RWPE2 (cell line): ENCODE measurements around the gene IL21R.

Experiments
- ATAC-seq: fragments of 200-7000 bp; cut with Tn5 transposase; 3 replicates; pipeline ENCODE4 v1.9.1; 2021; ENCODE audit warnings: low read depth
- DNase-seq: peaks from one replicate; pipeline ENCODE4 v3.0.0-alpha.2; 2020; ENCODE audit warnings: low spot score
- H3K27ac ChIP-seq: fragments of 450-650 bp; 2 replicates; pipeline ENCODE4 v1.5.1; 2017; ENCODE audit warnings: mild to moderate bottlenecking; ENCODE audit not compliant: poor library complexity, severe bottlenecking
- H3K27me3 ChIP-seq: fragments of 250-450 bp; sonication (Bioruptor Pico); 2 replicates; pipeline ENCODE4 v1.5.1; 2021; ENCODE audit warnings: mild to moderate bottlenecking, moderate library complexity; ENCODE audit not compliant: insufficient read depth, poor library complexity, severe bottlenecking
- H3K36me3 ChIP-seq: fragments of 250-450 bp; sonication (Bioruptor Pico); 2 replicates; pipeline ENCODE4 v1.5.1; 2020; ENCODE audit warnings: low read depth, mild to moderate bottlenecking, moderate library complexity
- H3K4me1 ChIP-seq: fragments of 250-450 bp; sonication (Bioruptor Pico); 2 replicates; pipeline ENCODE4 v1.5.1; 2021; ENCODE audit warnings: mild to moderate bottlenecking, moderate library complexity; ENCODE audit not compliant: insufficient read depth, poor library complexity, severe bottlenecking
- H3K4me3 ChIP-seq: fragments of 250-450 bp; sonication (Bioruptor Pico); 2 replicates; pipeline ENCODE4 v1.5.1; 2021; ENCODE audit warnings: mild to moderate bottlenecking, moderate library complexity; ENCODE audit not compliant: severe bottlenecking
- H3K9me3 ChIP-seq: fragments of 250-450 bp; sonication (Bioruptor Pico); 2 replicates; pipeline ENCODE4 v1.5.1; 2021; ENCODE audit warnings: mild to moderate bottlenecking, moderate library complexity; ENCODE audit not compliant: severe bottlenecking
- TF ChIP-seq, protein P1 (sequence below): fragments of 450-650 bp; IDR thresholded peaks from one replicate; pipeline ENCODE4 v1.5.1; 2017; ENCODE audit warnings: mild to moderate bottlenecking, moderate library complexity; ENCODE audit not compliant: poor library complexity, severe bottlenecking

IL21R gene

DNA sequence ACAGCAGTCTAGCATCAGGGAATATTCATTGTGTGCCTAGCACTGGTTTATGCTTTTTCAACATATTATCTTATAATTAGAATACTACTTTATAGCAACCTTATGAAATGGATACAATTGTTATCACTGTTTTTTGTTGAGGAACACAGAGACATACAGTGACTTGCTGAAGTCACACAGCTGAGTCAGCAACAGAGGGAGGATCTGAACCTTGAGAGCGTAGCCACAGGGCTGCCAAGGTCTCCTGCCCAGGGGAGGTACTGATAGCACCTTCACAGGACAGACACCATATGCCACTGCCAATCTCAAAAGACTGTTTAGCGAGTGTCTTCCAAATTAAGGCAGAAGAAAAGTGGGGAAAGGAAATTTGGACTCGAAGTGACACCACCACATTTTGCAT is 84.8 kb downstream of the IL21R start:
- ATAC-seq (no peak), DNase-seq (no peak)
- H3K27ac ChIP-seq = no peak overlapping the region
- no peaks in the 10 kb centered on the region for H3K27me3 ChIP-seq
- H3K9me3 ChIP-seq = no peaks in the 10 kb centered on the region
- H3K4me3 ChIP-seq = no peak overlapping the region
- no peaks in the 10 kb centered on the region for H3K4me1 ChIP-seq
- H3K36me3 ChIP-seq = peaks cover 85% of the 10 kb centered on the region
- TF ChIP-seq, protein P1, sequence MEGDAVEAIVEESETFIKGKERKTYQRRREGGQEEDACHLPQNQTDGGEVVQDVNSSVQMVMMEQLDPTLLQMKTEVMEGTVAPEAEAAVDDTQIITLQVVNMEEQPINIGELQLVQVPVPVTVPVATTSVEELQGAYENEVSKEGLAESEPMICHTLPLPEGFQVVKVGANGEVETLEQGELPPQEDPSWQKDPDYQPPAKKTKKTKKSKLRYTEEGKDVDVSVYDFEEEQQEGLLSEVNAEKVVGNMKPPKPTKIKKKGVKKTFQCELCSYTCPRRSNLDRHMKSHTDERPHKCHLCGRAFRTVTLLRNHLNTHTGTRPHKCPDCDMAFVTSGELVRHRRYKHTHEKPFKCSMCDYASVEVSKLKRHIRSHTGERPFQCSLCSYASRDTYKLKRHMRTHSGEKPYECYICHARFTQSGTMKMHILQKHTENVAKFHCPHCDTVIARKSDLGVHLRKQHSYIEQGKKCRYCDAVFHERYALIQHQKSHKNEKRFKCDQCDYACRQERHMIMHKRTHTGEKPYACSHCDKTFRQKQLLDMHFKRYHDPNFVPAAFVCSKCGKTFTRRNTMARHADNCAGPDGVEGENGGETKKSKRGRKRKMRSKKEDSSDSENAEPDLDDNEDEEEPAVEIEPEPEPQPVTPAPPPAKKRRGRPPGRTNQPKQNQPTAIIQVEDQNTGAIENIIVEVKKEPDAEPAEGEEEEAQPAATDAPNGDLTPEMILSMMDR = no peak

DNA sequence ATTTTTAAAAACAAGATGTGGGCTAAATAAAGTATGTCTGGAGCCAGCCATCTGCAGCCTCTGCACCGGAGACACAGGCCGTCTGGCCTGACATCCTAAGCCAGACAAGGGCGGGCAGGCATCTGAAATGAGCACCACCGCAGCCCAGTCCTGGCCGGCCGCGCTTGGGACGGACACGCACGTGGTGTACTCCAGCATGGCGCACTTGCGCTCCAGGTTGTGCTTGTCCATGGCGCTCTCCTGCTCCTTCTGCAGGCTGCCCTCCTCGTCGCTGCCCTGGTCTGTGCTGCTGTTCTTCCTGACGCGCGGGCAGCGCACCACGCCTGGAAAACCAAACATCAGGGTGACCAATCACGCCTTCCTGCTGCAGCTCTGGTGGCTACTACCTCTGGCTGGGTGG is 87.4 kb downstream of the IL21R start:
- ATAC-seq = no peak
- no peaks in the 10 kb centered on the region for H3K4me1 ChIP-seq
- TF ChIP-seq, protein P1 = no peak
- H3K9me3 ChIP-seq = no peaks in the 10 kb centered on the region
- H3K27ac ChIP-seq = no peak overlapping the region
- DNase-seq = no peak
- H3K27me3 ChIP-seq = no peaks in the 10 kb centered on the region
- H3K36me3 ChIP-seq = peaks cover 83% of the 10 kb centered on the region
- no peak overlapping the region for H3K4me3 ChIP-seq

DNA sequence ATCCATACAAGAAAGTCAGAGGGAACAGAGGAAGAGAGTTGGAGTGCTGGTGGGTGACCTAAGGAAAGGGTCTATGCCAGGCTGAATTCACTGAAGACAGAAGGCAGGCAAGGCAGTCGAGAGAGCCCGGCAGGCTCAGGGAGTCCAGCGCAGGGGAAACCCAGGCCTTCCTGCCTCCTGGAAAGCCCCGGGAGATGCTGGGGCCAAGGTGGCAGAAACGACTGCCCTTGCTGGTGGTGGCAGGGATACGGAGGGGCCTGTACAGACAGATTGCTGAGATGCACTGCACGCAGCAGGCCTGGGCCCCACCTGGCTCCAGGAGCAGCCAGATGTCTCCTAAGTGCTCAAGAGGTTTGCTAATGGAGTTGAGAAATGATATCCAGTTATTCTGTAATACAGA is 87.9 kb downstream of the IL21R start:
- Histone ChIP-seq H3K4me3 (no peak overlapping the region), H3K27me3 (no peaks in the 10 kb centered on the region), H3K27ac (no peak overlapping the region), H3K4me1 (no peaks in the 10 kb centered on the region), H3K36me3 (peaks cover 82% of the 10 kb centered on the region), H3K9me3 (no peaks in the 10 kb centered on the region)
- DNase-seq (no peak), ATAC-seq (no peak)
- TF ChIP-seq, protein P1 = no peak

DNA sequence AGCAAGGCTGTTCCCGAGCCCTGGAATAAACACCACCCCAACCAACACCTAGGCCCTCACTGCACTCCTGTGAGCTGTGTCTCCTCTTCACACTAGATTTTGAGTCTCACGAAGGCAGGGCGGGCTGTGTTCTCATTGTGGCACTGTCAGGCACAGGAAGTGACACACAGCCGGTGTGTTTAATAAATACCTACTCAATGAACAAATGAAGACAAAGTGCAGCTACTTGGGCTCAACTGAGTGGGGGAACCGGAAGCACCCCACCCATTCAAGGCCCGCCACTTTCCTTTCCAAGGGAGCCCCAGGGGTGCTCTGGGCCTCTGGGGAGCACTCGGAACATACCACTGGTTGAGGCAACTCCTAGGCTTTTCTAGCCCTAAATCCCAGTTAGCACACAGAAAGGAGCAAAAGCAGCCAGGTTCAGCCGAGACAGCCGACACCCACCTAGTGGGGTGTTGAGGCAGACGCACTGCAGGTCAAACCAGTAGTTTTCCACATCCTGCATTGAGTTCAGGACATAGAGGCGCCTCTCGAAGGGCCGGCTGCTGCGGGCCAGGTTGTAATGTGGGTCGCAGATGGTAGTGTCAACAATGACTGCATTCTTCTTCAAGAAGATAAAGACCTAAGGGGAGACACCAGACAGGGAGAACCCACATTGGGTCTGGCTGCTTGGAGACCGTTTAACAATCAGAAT is 90.1 kb downstream of the IL21R start:
- H3K4me3 ChIP-seq = no peak overlapping the region
- TF ChIP-seq, protein P1 = no peak
- H3K27me3 ChIP-seq = no peaks in the 10 kb centered on the region
- ATAC-seq (no peak), DNase-seq (no peak)
- no peaks in the 10 kb centered on the region for H3K9me3 ChIP-seq
- H3K27ac ChIP-seq = no peak overlapping the region
- H3K4me1 ChIP-seq = no peaks in the 10 kb centered on the region
- H3K36me3 ChIP-seq = peaks cover 83% of the 10 kb centered on the region

DNA sequence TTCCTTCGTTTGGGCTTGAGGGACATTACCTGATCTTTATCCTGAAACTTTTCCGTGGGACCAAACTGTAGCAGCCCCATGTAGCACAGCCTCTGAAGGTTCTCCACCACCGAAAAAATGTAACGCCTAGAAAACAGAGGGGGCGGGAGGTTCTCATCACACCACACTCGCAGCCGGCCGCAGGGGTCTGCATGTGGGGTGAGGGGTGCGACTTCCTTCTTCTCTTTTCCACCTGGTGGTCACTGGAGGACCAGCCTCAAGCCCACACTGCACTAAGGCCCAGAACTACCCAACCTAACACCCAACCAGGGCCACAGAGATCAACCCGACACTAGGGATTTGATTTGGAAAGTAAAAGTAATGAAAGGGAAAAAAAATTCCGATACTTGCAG is 90.6 kb downstream of the IL21R start:
- H3K9me3 ChIP-seq = no peaks in the 10 kb centered on the region
- no peak for DNase-seq

More for the DNA sequence above, 90.6 kb downstream of the IL21R start:
- TF ChIP-seq, protein P1 = no peak
- H3K4me1 ChIP-seq = no peaks in the 10 kb centered on the region
- H3K27ac ChIP-seq = no peak overlapping the region
- H3K36me3 ChIP-seq = peaks cover 83% of the 10 kb centered on the region
- no peak overlapping the region for H3K4me3 ChIP-seq
- ATAC-seq = no peak
- no peaks in the 10 kb centered on the region for H3K27me3 ChIP-seq
